Measurements from ENCODE around the gene CAMTA1. TPM values are rescaled to one million over a fixed set of nuclear protein-coding genes. Genes with fewer than 3 reads are reported as not detected.
"Not testable (repeated sequence)": the region's sequence is repeated elsewhere in the genome, so short reads cannot be mapped to it uniquely, and the experiment has no call there.

Gene CAMTA1
- total RNA-seq, 1 donor from 2014 or later: 79.3 TPM

GRCh38 chr1:6810146-6810734 lies 25.0 kb downstream of the CAMTA1 start:
- not testable (repeated sequence) for DNase-seq (ENCODE audit: low read depth)

GRCh38 chr1:6811583-6811982 lies 26.3 kb downstream of the CAMTA1 start:
- no peak for DNase-seq (ENCODE audit: low read depth)

- DNase-seq (ENCODE audit: low read depth): no peak
These were observed 27.9 kb downstream of the CAMTA1 start for GRCh38 chr1:6813165-6813564.

GRCh38 chr1:6815726-6816125 lies 30.5 kb downstream of the CAMTA1 start:
- DNase-seq (ENCODE audit: low read depth): no peak

- DNase-seq (ENCODE audit: low read depth): peak; percentile 78
These were observed 34.2 kb downstream of the CAMTA1 start for GRCh38 chr1:6819246-6820040.

DNA sequence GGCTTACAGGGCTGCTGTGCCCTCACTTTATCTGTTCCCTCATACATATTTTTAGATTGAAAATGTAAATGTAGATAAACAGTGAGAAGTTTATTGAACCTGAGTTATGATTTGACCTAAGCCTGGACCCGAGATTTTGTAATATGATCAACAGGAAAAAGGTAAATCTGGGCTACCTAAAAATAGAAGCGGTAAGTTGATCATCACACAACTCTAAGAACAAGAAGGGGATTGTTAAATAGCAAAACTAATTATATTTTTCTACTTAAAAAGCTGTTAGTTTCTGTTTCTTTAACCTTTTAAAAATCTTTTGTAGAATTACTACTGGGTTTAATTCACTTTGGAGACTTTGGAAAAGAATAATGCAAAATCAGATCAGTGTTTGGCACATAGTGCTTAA lies 35.6 kb downstream of the CAMTA1 start:
- no peak for DNase-seq (ENCODE audit: low read depth)

- peak; percentile 47 for DNase-seq (ENCODE audit: low read depth)
These were observed 37.5 kb downstream of the CAMTA1 start for GRCh38 chr1:6822530-6823359.

- DNase-seq (ENCODE audit: low read depth): no peak
These were observed 38.5 kb downstream of the CAMTA1 start for GRCh38 chr1:6823793-6824192.

DNA sequence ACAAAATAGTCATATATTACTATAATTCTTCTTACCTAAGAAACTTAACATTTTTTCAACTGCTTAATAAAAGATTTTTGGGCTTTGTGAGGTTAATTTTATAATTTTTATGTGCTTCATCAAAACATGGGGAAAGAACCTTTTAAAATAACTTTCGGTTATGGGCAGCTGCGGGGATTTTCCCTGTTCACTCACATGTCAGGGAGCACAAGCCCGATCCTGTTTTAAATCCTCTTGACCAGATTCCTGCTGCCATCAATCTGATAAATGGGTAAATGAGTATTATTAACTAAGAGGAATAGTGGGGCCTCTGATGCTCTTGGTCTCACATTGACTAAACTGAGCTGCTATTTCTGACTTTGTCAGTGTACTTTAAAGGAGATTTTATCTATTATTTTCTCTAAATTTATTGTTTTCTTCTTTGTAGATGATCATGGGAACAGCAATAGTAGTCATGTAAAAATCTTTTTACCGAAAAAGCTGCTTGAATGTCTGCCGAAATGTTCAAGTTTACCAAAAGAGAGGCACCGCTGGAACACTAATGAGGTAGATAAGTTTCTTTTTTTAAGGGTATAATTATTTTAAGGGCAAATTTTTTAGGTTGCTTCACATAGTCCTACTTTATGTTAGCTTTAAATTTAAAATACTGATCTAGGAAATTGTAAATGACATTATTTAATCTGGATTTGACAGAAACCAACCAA lies 39.6 kb downstream of the CAMTA1 start:
- no peak for DNase-seq (ENCODE audit: low read depth)

DNA sequence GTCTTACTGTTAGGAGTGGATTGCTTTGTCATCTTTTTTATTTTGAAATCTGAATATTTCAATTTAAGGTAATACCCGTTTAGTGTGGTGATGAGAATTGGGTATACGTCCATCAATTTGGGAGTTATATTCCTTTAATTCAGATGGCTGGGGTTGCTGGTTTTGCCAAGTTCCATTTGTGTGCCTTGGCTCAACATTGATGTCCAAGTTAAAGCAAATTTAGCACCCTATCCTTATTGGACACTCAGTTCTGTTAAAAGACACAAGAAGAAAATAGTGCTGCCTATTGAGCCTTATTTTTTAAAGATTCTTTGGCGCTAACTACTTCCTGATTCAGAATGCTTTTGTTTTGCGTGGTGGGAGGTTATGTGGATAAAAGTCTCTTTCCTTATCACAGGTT lies 40.6 kb downstream of the CAMTA1 start:
- DNase-seq (ENCODE audit: low read depth): no peak

- DNase-seq (ENCODE audit: low read depth): no peak
These were observed 41.8 kb downstream of the CAMTA1 start for GRCh38 chr1:6827079-6827478.

- DNase-seq (ENCODE audit: low read depth): no peak
These were observed 42.4 kb downstream of the CAMTA1 start for GRCh38 chr1:6827630-6828165.

- peak; percentile 36 for DNase-seq (ENCODE audit: low read depth)
These were observed 46.1 kb downstream of the CAMTA1 start for GRCh38 chr1:6831366-6831765.

DNA sequence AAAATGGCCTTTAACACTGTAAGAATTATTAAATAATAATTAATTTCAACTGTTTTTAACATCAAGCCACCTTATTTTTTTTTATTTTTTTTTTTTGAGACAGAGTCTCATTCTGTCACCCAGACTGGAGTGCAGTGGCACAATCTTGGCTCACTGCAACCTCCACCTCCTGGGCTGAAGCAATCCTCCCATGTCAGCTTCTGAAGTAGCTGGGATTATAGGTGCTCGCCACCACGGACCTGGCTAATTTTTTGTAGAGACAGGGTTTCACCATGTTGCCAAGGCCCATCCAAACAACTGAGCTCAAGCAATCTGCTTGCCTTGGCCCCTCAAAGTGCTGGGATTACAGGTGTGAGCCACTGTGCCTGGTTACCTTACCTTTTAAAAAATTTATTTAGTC lies 46.8 kb downstream of the CAMTA1 start:
- not testable (repeated sequence) for DNase-seq (ENCODE audit: low read depth)

GRCh38 chr1:6832531-6833188 lies 47.4 kb downstream of the CAMTA1 start:
- DNase-seq (ENCODE audit: low read depth): no peak

- DNase-seq (ENCODE audit: low read depth): no peak
These were observed 48.5 kb downstream of the CAMTA1 start for GRCh38 chr1:6833804-6834203.

DNA sequence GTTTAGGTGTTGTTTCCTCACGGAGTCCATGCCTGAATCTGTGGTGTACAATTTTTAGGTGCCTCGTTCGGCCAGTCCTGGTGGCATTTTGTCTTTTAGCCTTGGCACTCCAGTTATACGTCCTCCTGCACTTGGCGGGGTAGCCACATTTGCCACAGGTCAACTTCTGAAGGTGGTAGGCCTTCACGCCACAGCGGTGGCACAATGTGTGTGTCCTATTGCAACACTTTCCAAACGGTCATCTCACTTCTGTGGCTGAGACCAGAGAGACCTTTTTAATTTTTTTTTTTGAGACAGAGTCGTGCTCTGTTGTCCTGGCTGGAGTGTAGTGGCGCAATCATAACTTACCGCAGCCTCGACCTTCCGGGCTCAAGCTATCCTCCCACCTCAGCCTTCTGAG lies 49.1 kb downstream of the CAMTA1 start:
- no peak for DNase-seq (ENCODE audit: low read depth)

- DNase-seq (ENCODE audit: low read depth): no peak
These were observed 49.9 kb downstream of the CAMTA1 start for GRCh38 chr1:6835139-6835538.

GRCh38 chr1:6842301-6842700 lies 57.0 kb downstream of the CAMTA1 start:
- DNase-seq (ENCODE audit: low read depth): no peak

- DNase-seq (ENCODE audit: low read depth): not testable (repeated sequence)
These were observed 60.5 kb downstream of the CAMTA1 start for GRCh38 chr1:6845786-6846185.

- no peak for DNase-seq (ENCODE audit: low read depth)
These were observed 63.6 kb downstream of the CAMTA1 start for GRCh38 chr1:6848816-6849215.
